Kidney glomerular epithelial cell (primary cell): ENCODE measurements around the gene OR2T2.
"Not testable (repeated sequence)": the region's sequence is repeated elsewhere in the genome, so short reads cannot be mapped to it uniquely, and the experiment has no call there.

Source experiments
- DNase-seq: peaks from one replicate; lab custom pipeline; 2025; lab: John Stamatoyannopoulos, UW

The OR2T2 gene, protein sequence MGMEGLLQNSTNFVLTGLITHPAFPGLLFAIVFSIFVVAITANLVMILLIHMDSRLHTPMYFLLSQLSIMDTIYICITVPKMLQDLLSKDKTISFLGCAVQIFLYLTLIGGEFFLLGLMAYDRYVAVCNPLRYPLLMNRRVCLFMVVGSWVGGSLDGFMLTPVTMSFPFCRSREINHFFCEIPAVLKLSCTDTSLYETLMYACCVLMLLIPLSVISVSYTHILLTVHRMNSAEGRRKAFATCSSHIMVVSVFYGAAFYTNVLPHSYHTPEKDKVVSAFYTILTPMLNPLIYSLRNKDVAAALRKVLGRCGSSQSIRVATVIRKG

DNA sequence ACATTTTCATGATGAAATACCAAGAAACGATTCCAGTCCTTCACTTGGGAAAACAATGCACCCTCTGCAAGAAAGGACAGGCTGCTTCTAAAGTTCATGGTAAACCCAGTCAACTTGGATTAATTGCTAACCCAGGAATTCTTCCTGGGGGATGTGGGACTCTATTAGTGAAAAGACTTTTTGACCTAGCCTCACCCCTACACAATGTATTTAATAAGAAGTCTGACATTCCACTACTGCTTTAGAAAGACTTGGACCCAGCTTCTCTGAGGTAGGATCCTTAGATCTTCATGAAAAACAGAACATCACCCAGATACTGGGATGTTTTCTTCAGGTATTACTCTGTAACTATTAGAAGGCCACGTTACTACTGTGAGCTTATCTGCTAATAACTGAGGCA is at the start of gene OR2T2:
TSS of gene OR2T2 (plus strand) at position 239 of the 400 bp plus-strand sequence. CDS start 7,161 bp downstream, outside the sequence.
- not testable (repeated sequence) for DNase-seq

DNA sequence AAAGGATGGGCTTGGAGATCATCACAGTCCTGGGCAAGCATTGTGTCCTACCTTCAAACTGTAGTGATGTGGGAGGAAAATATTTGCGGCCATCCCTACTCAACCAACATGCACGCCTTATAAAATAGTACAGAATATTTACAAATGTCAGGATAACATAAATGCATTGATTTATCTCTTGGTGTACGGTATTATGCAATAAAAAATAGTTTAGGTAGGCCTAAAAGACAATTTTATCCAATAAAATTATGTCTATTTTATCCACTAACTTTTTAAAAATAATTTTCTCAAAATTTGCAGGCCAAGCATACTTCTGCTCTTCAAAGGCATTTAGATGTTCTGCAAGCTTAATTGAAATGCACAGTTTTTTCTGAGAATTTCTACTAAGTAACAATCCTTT is 42.7 kb upstream of the OR2T2 start, which contains the start of gene OR2T1:
TSS of gene OR2T1 (plus strand) at position 301 of the 400 bp plus-strand sequence. CDS start 3,100 bp downstream, outside the sequence.
- no peak for DNase-seq

DNA sequence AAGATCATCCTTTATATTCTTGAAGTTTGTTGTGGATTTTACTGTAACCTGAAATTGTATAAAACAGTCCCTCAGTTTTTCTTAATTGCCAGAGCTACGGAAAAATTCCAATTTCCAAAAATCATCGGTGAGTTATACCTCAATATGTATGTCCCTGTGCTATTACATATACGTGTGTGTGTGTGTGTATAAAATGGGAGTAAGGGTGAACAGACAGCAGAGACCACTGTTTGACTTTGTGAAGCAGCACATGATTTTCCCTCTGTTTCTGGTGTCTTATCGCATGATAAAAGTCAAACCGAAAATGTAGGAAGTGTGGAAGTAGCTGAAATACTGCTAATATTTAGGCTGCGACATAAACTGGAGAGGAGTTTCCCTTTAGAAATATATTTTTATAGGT is 41.4 kb upstream of the OR2T2 start:
- DNase-seq = no peak

DNA sequence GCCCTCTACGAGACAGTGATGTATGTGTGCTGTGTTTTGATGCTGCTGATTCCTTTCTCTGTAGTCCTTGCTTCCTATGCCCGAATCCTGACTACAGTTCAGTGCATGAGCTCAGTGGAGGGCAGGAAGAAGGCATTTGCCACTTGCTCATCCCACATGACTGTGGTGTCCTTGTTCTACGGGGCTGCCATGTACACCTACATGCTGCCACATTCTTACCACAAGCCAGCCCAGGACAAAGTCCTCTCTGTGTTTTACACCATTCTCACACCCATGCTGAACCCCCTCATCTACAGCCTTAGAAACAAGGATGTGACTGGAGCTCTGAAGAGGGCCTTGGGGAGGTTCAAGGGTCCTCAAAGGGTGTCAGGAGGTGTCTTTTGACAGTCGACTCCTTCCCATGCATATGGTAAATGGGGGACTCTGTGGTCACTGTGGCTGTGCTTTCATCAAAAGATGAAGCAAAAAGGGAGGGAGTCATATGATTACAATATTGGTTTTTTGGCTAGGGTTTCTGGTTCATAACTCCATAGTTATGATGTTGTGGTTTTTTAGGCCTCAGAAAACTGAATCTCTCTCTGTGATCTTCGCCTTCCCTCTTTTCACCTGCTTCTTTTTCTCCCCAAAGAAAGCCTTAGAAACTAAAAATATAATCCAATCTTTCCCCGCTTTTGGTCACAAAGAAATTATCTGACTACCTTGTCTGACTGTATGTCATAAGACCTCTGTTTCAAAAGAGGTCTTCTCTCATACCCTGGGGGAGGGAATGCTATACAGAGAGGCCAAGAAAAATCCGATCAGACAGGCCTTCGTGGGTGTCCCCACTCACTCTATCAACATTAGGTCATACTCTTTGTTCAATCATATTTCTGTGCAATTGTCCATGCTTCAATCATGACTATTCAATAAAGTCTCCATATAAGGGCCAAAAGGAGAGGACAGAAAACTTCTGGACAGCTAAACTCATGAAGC is 38.4 kb upstream of the OR2T2 start:
- no peak for DNase-seq

DNA sequence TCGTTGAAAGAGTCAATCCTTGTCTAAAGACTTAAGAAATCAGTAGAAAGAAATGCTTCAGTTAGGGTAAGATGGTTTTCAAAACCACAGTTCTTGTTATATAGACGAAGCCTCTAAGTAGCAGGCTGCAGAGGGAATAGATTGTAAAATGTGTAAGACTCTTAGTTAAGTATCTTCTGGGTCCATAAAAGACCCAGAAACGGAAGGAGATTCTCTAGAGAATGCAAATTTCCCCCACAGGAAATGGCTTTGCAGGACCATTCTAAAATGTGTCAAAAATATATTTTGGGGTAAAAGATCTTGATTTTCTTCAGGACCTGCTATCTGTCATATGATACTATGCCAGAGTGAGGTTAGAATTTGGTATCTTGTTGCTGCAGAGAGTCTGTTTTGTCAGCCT is 29.2 kb upstream of the OR2T2 start:
- DNase-seq = no peak

DNA sequence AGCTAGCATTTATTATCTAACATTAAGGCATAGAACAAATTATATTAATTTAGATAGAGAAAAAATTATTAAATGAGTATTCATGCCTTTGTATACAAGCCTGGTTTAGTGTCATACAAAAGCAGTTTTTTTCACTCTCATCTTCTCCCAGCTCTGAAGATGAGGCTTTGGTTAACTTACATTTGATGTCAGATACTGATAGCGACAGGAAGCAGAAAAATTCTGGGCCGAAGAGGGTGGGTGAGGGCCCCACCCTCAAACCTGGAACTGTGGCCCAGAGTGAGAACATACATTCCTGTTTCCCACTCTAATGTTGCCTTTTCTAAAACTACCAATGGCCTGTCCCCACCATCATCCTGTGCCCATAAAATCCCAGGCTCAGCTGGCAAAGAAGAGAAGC is 27.6 kb upstream of the OR2T2 start:
- DNase-seq = no peak

DNA sequence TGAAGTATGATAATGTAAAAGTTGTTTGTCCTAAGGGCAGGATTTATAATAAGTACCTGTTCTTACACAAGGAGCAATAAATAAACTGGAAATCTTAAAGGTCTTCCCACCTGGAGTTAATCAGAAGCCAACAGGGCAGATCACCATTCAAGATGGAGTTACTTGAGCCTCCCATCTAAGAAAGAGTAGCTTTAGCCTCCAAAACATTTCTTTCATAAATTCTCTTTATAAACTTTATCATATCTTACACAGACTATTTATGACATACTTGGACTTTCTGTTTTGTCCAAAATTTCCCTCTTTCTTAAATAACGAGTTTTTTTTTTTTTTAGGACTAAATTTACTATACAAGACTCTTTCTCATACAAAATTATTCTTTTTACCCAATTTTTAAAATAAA is 24.1 kb upstream of the OR2T2 start:
- DNase-seq = no peak

DNA sequence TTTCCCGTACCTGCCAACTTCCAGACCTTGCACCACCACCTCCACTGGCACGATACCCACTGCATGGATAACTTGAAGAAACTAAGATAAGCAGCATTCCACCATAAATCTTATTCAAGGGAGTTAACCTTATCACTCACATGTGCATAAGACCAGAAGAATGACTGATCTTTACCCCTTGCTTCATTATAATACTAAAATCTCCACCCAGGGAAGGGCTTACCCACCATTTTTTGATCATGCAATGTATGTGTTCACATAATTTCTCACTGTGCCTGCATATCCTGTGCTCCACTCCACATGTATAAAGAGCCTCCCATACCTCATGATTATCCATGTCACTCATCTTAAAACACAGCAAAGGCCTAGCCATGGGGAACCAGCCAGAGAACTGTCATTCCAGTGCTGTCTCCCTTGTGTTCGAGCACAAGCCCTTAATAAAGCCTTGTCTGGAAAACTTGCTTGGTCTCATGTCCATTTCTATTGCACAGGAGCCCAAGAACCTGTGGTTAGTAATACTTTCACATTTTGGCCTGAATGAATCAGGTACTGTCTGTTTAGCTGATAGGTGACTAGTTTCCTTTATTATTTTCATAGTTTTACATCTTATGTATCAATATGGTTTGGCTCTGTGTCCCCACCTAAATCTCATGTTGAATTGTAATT is 17.8 kb upstream of the OR2T2 start:
- not testable (repeated sequence) for DNase-seq

DNA sequence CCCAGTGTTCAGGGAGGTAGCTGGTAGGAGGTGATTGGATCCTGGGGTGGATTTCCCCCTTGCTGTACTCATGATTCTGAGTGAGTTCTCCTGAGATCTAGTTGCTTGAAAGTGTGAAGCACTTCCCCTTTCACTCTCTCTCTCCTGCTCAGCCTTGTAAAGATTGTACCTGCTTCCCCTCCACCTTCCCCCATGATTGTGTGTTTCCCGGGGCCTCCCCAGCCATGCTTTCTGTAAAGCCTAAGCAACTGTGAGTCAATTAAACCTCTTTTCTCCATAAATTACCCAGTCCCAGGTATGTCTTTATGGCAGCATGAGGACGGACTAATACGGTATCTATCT is 17.3 kb upstream of the OR2T2 start:
- DNase-seq = not testable (repeated sequence)

DNA sequence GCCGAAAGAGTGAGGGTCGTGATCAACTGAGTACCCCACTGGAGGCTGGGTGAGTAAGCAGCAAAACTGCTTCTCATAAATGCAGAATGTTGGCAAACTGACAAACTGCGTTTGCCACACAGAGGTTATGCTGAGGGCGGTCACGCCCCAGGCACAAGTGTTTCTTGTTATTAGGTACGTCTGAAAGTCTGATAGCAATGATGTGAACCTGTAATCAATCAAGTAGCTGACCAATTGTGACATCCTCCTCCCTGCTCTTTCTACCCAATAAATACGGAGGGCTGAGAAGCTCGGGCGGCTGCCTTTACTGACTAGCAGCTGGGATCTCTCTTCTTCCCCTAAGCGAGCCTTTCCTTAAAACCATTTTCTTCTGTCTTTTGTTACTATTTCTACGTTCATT is 13.8 kb upstream of the OR2T2 start:
- not testable (repeated sequence) for DNase-seq

DNA sequence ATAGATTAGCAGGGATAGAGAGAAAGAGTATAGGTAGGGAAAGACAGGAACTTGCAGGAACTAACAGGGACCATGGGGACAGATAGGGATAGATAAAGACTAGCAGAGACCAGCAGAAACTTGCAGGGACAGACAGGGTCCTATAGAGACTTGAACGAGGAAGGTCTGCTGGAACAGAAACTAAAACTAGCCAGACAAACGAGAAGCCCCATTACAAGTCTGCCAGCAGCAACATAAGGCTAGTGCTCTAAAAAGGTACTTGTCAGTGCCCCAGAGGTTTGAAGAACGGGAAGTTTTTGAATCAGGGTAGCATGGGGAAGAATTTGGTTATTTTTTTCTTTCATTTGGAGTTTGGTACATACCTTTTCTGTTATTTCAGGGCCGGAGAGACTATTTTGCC is 13.2 kb upstream of the OR2T2 start:
- not testable (repeated sequence) for DNase-seq

DNA sequence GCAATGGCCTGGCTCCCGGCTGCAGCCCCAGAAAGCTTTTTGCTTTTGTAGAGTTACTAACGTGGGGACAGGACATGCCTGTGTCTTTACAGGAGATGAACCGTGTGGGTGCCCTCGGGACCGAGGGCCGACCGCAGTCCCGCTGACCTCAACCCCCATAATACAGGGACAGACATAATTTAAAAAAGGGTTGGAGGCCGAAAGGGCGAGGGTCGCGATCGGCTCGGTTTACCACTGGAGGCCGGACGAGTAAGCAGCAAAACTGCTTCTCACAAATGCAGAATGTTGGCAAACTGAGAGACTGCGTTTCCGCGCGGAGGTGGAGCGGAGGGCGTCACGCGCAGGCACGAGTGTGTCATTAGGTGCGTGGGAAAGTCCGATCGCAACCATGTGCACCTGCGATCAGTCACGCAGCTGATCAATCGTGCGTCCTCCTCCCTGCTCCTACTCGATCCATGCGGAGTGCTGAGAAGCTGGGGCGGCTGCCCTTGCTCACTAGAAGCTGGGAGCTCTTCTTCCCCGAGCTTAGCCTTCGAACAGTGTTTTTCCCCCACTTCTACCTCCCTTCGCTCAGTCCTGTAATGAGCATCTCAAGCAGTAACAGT is 11.5 kb upstream of the OR2T2 start:
- not testable (repeated sequence) for DNase-seq

DNA sequence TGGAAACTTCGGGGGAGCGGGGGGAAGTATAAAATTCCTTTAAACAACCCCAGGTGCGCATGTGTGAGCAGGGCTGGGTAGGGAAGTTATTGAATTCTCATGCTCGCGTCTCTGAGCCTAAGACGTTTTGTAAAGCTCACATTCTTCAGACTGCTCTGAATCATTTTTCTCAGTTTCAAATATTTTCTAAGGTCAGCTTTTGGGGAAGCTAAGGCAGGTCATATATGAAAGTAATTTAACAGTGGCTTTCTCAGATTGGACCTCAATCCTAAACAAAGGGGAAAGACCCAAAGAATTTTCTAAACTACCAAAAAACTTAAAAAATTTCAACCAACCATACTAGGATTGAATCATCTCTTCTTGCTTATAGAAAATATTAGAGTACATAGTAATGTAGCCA is 10.5 kb upstream of the OR2T2 start:
- not testable (repeated sequence) for DNase-seq

DNA sequence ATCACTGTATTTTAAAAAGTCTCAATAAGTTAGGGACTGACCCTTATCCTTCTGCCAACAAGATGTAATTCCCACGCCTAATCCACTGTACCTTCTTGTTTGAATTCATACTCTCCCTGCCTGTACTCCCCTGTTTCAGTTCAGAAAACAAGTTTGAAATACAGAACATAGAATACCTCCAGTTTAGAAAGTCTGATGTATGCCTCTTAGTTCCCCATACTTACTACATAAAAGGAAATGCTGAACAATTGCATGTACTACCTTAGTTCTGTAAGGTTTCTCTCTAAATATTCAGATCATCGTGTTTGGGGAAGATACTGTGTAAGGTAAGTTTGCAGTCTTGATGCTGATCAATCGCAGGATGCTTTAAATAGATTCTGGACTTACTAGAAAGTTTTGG is 9.1 kb upstream of the OR2T2 start:
- DNase-seq = not testable (repeated sequence)

DNA sequence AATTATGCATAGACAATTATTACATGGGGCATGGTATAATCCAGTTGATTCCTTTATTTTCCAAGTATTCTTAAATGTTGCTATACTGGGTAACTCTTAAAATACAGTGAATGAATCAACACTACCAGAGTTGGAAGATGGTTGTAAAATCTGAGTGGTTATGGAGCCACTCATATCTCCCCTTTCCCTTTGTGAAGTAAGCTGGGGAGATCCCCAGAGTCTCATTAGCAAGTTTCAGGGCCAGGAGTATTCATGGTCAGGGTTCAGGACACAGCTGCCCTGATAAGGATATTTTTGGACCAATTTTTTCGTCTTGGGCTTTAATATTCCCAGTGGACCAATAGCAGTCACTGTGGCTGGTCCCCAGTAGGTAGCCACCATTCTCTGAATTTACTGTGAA is 6.8 kb upstream of the OR2T2 start:
- not testable (repeated sequence) for DNase-seq

DNA sequence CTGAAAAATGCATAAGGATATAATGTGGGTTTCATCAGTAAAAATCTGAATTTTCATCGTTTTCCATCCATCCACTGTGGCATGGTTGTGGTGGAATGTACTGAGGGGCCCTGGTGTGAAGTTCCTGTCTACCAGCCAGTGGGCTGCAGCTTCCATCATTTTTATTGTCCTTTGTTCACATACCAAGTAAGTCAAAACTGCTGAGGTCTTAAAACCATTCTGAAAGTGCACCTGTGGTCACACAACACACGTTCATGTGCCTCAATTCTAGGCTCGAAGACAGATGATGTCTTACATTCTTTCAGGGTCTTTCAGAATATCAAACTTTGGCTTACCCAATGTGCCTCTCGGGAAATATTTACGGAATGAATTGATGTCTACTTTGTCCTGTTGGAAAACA is 6.2 kb upstream of the OR2T2 start:
- DNase-seq = not testable (repeated sequence)

DNA sequence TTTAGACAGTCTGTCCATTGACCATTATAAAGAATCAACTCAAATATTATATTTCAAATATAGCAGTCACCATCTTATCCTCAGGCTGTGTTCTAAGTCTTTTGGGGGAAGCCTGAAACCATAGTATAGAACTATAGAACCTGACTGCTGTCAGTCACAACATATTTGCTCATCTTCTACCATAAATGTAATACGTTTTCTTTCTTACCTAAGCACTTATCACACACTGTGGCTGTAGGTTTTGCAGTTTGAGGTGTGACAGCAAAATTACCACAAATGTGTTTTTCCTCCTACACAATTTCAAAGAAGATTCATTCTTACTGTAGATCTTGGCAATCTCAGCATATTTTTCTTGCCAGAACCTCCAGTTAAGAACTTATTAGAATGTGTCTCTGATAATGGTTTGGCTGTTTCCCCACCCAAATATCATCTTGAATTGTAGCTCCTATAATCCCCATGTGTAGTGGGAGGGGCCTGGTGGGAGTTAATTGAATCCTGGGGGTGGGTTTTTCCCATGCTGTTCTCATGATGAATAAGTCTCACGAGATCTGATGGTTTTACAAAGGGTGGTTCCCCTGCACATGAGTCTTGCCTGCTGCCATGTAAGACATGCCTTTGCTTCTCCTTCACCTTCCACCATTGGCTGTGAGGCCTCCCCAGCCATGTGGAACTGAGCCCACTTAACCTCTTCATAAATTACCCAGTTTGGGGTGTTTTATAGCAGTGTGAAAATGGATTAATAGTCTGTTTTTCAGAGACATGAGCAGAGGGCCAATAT is 2.7 kb upstream of the OR2T2 start:
- not testable (repeated sequence) for DNase-seq

DNA sequence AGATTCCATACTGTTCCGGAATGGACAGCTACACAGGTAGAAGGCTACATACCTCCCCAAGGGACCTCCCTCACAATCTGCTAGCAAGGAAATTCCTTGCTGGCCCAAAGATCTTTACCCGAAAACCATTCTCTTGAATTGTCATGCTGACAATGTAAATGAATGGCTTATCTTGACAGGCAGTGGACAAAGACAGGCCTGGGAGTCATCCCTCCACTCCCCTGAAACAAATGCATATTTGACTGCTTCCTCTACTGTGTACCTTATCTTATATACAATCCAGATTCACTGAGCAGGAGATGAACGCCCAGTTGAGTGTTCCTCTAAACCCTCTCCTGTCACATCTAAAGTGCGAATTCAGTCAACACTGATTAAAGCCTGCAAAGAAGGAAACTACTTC is 834 bp upstream of the OR2T2 start:
- not testable (repeated sequence) for DNase-seq

DNA sequence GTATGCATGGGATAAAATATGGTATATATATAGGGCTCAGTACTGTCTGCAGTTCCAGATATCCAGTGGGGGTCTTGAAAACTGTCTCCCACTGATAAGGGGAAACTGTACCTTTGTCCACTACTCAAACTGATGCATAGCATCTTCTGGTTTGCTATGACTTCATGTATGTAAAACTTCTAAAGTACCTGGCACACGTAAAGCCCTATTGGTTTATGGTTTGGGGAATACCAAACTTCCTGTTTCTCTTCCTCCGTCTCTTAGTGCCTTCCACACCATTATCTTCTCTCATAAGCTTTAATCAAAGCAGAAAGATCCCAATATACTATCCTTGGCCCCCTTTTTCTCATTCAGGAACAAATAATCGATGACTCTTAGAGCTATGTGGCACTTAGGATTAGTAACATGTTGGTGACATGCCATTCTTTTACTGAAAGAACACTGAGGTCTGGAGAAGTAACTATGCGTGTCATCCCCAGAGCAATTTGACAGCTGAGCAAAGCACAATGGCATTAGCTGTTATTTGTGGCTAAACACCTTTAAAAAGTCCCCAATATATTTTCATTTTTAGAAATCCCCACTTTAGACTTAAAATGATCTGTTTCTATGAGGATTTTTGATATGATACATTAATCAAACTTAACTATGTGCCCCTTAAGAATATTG is 3.1 kb downstream of the OR2T2 start:
- not testable (repeated sequence) for DNase-seq

DNA sequence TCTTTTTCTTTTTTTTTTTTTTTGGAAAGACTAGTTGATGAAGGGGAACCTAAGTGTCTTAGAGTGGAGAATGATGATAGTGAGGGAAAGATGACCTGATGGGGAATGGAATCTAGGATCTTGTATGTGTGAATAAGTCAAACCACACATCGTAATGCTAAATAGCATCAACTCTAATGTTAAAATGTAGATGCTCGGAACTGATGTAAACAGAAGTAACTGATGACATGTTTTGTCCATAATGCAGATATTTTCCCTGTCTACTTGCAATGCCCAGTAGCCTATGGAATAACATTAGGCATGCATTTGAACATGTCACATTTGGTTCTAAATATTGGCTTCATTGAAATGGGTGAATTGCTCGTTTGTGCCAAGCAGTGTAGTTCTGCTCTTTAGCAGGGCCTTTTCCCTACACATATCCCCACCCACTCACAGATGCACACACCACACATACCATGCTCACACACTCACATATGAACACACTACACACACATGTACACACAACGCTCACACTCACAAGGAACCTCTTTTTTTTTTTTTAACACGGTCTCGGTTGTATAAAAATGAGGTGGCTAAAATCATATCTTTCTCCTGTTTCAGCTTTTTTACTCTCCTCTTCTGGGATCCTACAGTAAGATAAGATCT is 4.5 kb downstream of the OR2T2 start:
- not testable (repeated sequence) for DNase-seq
